Sigmoid colon (tissue), 7 donors: ENCODE measurements around the gene MOV10L1. TPM values are rescaled to one million over a fixed set of nuclear protein-coding genes. Genes with fewer than 3 reads are reported as not detected.

ENCODE experiments used
- DNase-seq: peaks from one replicate; pipeline ENCODE4 v3.0.0-alpha.2; 2019
- H3K27ac ChIP-seq, 4 donors: fragments of 200-600 bp; sonication (generic); one replicate each; pipeline ENCODE4 v1.5.1; 2016 to 2019; ENCODE audit warnings: mild to moderate bottlenecking in 1 of 4
- H3K27me3 ChIP-seq, 3 donors: fragments of 200-600 bp; sonication (generic); one replicate each; pipeline ENCODE4 v1.5.1; 2019; ENCODE audit warnings: mild to moderate bottlenecking in 1 of 3
- H3K36me3 ChIP-seq, 4 donors: fragments of 200-600 bp; sonication (generic); one replicate each; pipeline ENCODE4 v1.5.1; 2016 to 2019
- H3K4me1 ChIP-seq, 4 donors: fragments of 200-600 bp; sonication (generic); one replicate each; pipeline ENCODE4 v1.5.1; 2017 to 2019
- H3K4me3 ChIP-seq, 4 donors: fragments of 200-600 bp; sonication (generic); one replicate each; pipeline ENCODE4 v1.5.1; 2017 to 2019; ENCODE audit warnings: mild to moderate bottlenecking in 2 of 4, moderate library complexity in 1 of 4
- H3K9me3 ChIP-seq, 4 donors: fragments of 200-600 bp in 3 of 4; sonication (generic) in 3 of 4; one replicate each; pipeline versions ENCODE4 v1.5.1 to v1.6.1; 2013 to 2019
- EP300 ChIP-seq, 4 donors: sonication (generic); formaldehyde crosslinking; IDR thresholded peaks; one replicate each; pipeline ENCODE4 v1.6.1; 2017; ENCODE audit warnings: antibody characterized with exemption in 4 of 4
- POLR2A ChIP-seq, 2 donors: fragments of 450-650 bp; IDR thresholded peaks; one replicate each; pipeline ENCODE4 v1.6.1; 2016; ENCODE audit warnings: antibody characterized with exemption in 2 of 2, mild to moderate bottlenecking in 2 of 2, moderate library complexity in 2 of 2
- POLR2AphosphoS5 ChIP-seq, 4 donors: sonication (generic); formaldehyde crosslinking; IDR thresholded peaks; one replicate each; pipeline ENCODE4 v1.6.1; 2017; ENCODE audit warnings: antibody characterized with exemption in 4 of 4
- WGBS, 2 donors: extraction: QIAGEN DNeasy Blood & Tissue Kit; methylation state at CpG; one replicate each; pipeline ENCODE4 v1.1.7; 2013; 5-methylcytosine and 5-hydroxymethylcytosine counted together
- intact Hi-C: fragments of 100-400 bp; cut with DNase I; formaldehyde crosslinking; loops from one replicate; pipeline ENCODE4 v1.15.1; 2023
- polyA plus RNA-seq, 3 donors: library from polyadenylated mRNA; stranded (reverse); fragments of 200-250 nt; gene quantifications; one replicate each; pipeline ENCODE4 v1.2.3, GENCODE V29; 2013
- total RNA-seq, 4 donors: library from RNA; depleted of rRNA; stranded (reverse); fragments of >200 nt; gene quantifications; one replicate each; pipeline ENCODE4 v1.1.0, GENCODE V29; 2016
- TF ChIP-seq, protein P1 (sequence below), 4 experiments: fragments of 450-650 bp in 3 of 4; fragments of 200-600 bp in 1 of 4; IDR thresholded peaks; one replicate each; pipeline ENCODE4 v1.5.1; 2016 to 2019; ENCODE audit warnings: antibody characterized with exemption in 4 of 4, mild to moderate bottlenecking in 3 of 4, moderate library complexity in 2 of 4
- donor health status: healthy with polysubstance abuse.
- donor health status: Bipolar disorder and iron deficiency.
- donor health status: healthy.

MOV10L1 gene
- total and polyA plus RNA-seq, 7 donors = 0.47 to 5.6 (median 1.8) TPM; not detected in 2

DNA sequence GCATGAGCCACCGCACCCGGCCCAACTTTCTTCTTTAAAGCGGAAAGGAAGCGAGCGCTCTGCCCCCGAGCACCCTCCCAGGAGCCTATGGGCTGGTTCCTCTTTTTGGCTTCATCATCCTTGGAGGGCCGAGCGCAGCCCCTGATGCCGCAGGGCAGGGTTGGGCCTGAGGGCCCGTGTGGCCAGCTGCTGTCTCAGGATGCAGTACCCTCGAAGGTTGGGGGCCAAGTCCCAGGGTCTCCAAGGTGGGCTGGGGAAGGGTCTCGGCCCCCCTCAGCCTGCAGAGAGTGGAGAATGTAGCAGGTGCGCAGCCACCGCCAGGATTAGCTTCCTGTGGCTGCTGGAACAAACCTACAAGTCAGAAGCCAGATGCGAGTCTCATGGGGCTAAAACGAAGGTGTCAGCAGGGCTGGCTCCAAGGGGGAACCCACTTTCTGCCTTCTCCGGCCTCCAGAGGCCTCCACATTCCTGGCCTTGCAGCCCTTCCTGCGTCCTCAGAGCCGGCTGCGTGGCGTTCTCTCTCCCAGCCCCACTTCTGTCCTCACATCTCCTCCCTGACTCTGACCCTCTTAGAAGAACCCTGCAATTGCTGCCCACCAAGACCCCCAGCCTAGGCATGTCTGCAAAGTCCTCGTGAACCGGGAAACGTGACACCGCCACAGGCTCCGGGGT lies 83.6 kb downstream of the MOV10L1 start:
- H3K27ac ChIP-seq = no peak overlapping the region
- no peaks in the 10 kb centered on the region for H3K36me3 ChIP-seq
- TF ChIP-seq POLR2A (IDR thresholded peaks at IDR 0.05) (no peak), POLR2AphosphoS5 (IDR thresholded peaks at IDR 0.05) (no peak), EP300 (IDR thresholded peaks at IDR 0.05) (no peak)
- TF ChIP-seq, protein P1, sequence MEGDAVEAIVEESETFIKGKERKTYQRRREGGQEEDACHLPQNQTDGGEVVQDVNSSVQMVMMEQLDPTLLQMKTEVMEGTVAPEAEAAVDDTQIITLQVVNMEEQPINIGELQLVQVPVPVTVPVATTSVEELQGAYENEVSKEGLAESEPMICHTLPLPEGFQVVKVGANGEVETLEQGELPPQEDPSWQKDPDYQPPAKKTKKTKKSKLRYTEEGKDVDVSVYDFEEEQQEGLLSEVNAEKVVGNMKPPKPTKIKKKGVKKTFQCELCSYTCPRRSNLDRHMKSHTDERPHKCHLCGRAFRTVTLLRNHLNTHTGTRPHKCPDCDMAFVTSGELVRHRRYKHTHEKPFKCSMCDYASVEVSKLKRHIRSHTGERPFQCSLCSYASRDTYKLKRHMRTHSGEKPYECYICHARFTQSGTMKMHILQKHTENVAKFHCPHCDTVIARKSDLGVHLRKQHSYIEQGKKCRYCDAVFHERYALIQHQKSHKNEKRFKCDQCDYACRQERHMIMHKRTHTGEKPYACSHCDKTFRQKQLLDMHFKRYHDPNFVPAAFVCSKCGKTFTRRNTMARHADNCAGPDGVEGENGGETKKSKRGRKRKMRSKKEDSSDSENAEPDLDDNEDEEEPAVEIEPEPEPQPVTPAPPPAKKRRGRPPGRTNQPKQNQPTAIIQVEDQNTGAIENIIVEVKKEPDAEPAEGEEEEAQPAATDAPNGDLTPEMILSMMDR (IDR thresholded peaks at IDR 0.05) = no peak
- DNase-seq = no peak
- WGBS, 2 donors = 58 to 77% methylated on average over 26 of the region's 26 CpGs
- H3K9me3 ChIP-seq = no peaks in the 10 kb centered on the region
- H3K27me3 ChIP-seq = peaks cover 26 to 73% (median 39%) of the 10 kb centered on the region in 3 donors
- intact Hi-C loops = no loop called here
- peaks cover 0 to 22% (median 15%) of the 10 kb centered on the region in 4 donors for H3K4me1 ChIP-seq
- H3K4me3 ChIP-seq = no peak overlapping the region

DNA sequence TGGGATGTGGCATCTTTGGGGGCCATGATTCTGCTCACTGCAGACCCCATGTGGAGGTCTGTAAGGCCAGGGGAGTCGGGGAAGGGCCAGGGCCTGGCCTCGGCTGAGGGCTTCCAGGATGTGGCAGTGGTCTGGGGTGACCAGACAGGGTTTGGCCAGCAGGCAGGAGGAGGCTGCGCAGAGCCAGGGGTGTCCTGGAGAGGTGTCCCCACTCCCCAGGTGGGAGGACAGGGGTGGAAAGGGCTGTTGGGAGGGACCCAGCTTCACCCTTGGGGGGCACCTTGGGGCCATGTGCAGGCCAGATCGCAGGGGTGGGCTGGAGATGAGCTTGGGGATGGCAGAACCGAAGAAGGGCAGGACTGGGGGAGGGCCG lies 84.2 kb downstream of the MOV10L1 start:
- no peaks in the 10 kb centered on the region for H3K36me3 ChIP-seq
- TF ChIP-seq EP300 (IDR thresholded peaks at IDR 0.05) (no peak), POLR2A (IDR thresholded peaks at IDR 0.05) (no peak), POLR2AphosphoS5 (IDR thresholded peaks at IDR 0.05) (no peak)
- TF ChIP-seq, protein P1 (IDR thresholded peaks at IDR 0.05) = no peak
- DNase-seq = no peak
- intact Hi-C loops = no loop called here
- H3K4me3 ChIP-seq = no peak overlapping the region
- no peak overlapping the region for H3K27ac ChIP-seq
- WGBS, 2 donors = 88 to 94% methylated on average over 6 of the region's 6 CpGs
- peaks cover 31 to 73% (median 44%) of the 10 kb centered on the region in 3 donors for H3K27me3 ChIP-seq
- peaks cover 0 to 22% (median 15%) of the 10 kb centered on the region in 4 donors for H3K4me1 ChIP-seq
- no peaks in the 10 kb centered on the region for H3K9me3 ChIP-seq

DNA sequence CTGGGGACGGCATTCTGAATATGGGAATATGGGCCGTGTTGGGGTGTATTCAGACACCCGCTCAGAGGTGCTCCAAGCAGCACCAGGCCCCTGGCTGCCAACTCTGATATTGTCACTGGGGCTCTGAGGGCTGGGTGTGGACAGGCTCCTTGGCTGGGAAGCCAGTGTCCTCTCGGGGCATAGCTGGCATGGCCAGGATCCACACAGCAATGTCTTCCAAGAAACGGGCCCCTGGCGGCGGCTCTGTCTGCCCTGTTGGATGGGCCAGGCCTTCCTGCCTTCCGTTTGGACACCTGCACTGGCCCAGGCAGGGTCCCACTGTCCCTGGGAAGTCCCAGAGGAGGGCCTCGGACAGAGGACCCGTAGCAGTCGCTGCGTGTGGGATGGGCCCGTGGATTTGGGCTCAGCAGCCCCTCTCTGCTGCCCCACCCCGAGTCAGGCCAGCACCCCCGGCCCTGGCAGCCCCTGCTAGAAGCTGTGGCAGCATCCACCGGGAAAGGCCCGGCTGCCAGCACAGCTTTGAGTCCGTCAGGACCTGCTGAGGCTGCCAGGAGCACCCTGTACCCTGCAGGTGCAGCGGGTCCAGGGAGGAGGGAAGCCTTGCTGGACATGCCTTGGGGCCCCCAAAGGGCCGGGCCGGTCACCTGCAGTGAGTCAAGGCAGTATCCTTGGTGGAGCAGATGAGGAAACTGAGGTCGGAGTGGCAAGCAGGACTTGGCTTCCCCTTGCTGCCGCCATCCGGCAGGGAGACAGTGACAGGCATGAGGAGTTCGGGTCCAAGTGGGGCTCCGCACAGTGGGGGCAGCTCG lies 84.8 kb downstream of the MOV10L1 start:
- H3K36me3 ChIP-seq = no peaks in the 10 kb centered on the region
- H3K9me3 ChIP-seq = no peaks in the 10 kb centered on the region
- no peak overlapping the region for H3K4me3 ChIP-seq
- intact Hi-C loops = no loop called here
- peak; percentile 60 for DNase-seq
- H3K27me3 ChIP-seq = peaks cover 34 to 73% (median 42%) of the 10 kb centered on the region in 3 donors
- H3K27ac ChIP-seq = no peak overlapping the region
- 83 to 89% methylated on average over 27 of the region's 27 CpGs for WGBS, 2 donors
- peaks cover 0 to 17% (median 10%) of the 10 kb centered on the region in 4 donors for H3K4me1 ChIP-seq
- TF ChIP-seq EP300 (IDR thresholded peaks at IDR 0.05) (no peak), POLR2A (IDR thresholded peaks at IDR 0.05) (no peak), POLR2AphosphoS5 (IDR thresholded peaks at IDR 0.05) (no peak)
- TF ChIP-seq, protein P1 (IDR thresholded peaks at IDR 0.05) = no peak

DNA sequence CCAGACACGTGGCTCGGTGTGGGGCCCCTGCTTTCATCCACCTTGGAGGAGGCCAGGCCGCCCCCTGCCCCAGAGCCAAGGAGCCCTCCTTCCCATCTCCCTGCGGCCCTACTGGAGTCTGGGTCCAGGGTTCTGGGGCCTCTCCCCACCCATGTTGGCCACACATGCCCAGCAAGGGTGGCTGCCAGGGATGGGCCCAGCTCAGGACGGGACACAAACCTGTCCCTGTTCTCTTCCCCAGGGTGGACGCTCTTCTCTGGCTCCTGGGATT lies 85.3 kb downstream of the MOV10L1 start:
- no peak for TF ChIP-seq EP300 (IDR thresholded peaks at IDR 0.05)
- no peak for TF ChIP-seq POLR2A (IDR thresholded peaks at IDR 0.05)
- TF ChIP-seq, protein P1 (IDR thresholded peaks at IDR 0.05) = no peak
- no peak for TF ChIP-seq POLR2AphosphoS5 (IDR thresholded peaks at IDR 0.05)
- Histone ChIP-seq H3K4me3 (no peak overlapping the region), H3K27ac (no peak overlapping the region), H3K4me1 (peaks cover 0 to 13% (median 5%) of the 10 kb centered on the region in 4 donors), H3K36me3 (no peaks in the 10 kb centered on the region), H3K27me3 (peaks cover 29 to 74% (median 37%) of the 10 kb centered on the region in 3 donors), H3K9me3 (no peaks in the 10 kb centered on the region)
- 84 to 91% methylated on average over 6 of the region's 6 CpGs for WGBS, 2 donors
- intact Hi-C loops = no loop called here
- DNase-seq = no peak
